Hepatic stellate cell (primary cell): ENCODE data around the gene HNRNPDL.
"Not testable (repeated sequence)": the region's sequence is repeated elsewhere in the genome, so short reads cannot be mapped to it uniquely, and the experiment has no call there.

Experiments
- DNase-seq: peaks from one replicate; pipeline ENCODE4 v3.0.0; 2011; ENCODE audit warnings: low spot score

The HNRNPDL gene

GRCh38 chr4:82432596-82432995 is 2.3 kb upstream of the HNRNPDL start:
- DNase-seq, result no peak

GRCh38 chr4:82431831-82432230 is 1.6 kb upstream of the HNRNPDL start:
- no peak for DNase-seq

GRCh38 chr4:82430964-82431745 is 893 bp upstream of the HNRNPDL start:
- DNase-seq, result peak; percentile 37

GRCh38 chr4:82429728-82430192 is 502 bp downstream of the HNRNPDL start:
- DNase-seq, result peak; percentile 25

- peak; percentile 94 for DNase-seq
Measured at GRCh38 chr4:82428969-82429727, 1.1 kb downstream of the HNRNPDL start.

- DNase-seq, result no peak
Measured at GRCh38 chr4:82428526-82428968, 1.7 kb downstream of the HNRNPDL start.

- no peak for DNase-seq
Measured at GRCh38 chr4:82425478-82425877, 4.8 kb downstream of the HNRNPDL start.

- no peak for DNase-seq
Measured at GRCh38 chr4:82423245-82424054, 6.8 kb downstream of the HNRNPDL start.

GRCh38 chr4:82422616-82423015 is 7.6 kb downstream of the HNRNPDL start:
- no peak for DNase-seq

- DNase-seq, result no peak
Measured at GRCh38 chr4:82421796-82422560, 8.3 kb downstream of the HNRNPDL start.

- no peak for DNase-seq
Measured at GRCh38 chr4:82419451-82419850, 10.8 kb downstream of the HNRNPDL start.

GRCh38 chr4:82415922-82416365 is 14.3 kb downstream of the HNRNPDL start:
- DNase-seq, result no peak

GRCh38 chr4:82415061-82415460 is 15.2 kb downstream of the HNRNPDL start:
- not testable (repeated sequence) for DNase-seq

GRCh38 chr4:82403725-82404124 is 26.5 kb downstream of the HNRNPDL start:
- no peak for DNase-seq

- no peak for DNase-seq
Measured at GRCh38 chr4:82402196-82402775, 28.0 kb downstream of the HNRNPDL start.

GRCh38 chr4:82401600-82401999 is 28.7 kb downstream of the HNRNPDL start:
- no peak for DNase-seq

GRCh38 chr4:82398263-82398662 is 32.0 kb downstream of the HNRNPDL start:
- DNase-seq, result no peak

- DNase-seq, result no peak
Measured at GRCh38 chr4:82397527-82397926, 32.7 kb downstream of the HNRNPDL start.

- no peak for DNase-seq
Measured at GRCh38 chr4:82394896-82395295, 35.4 kb downstream of the HNRNPDL start.

- DNase-seq, result not testable (repeated sequence)
Measured at GRCh38 chr4:82390061-82390460, 40.2 kb downstream of the HNRNPDL start.

- DNase-seq, result no peak
Measured at GRCh38 chr4:82388405-82388804, 41.9 kb downstream of the HNRNPDL start.
